Activated naive CD8-positive, alpha-beta T cell treated with anti-CD3 and anti-CD28 coated beads for 36 hours (primary cell): Measurements from ENCODE around the gene MPZ. TPM values are rescaled to one million over a fixed set of nuclear protein-coding genes. Genes with fewer than 3 reads are reported as not detected.

ENCODE experiments used
- total RNA-seq, 2 experiments: library from RNA; stranded (reverse); gene quantifications; one replicate each; pipeline ENCODE4 v1.2.3, GENCODE V29; 2021

Gene MPZ
- total RNA-seq, 2 experiments from 2014 or later = 2.9 to 3.7 TPM

Other genes with a start within 250 kb of the MPZ start
- 100 to 1,000 TPM; 146 to 157 TPM for gene ARHGAP30, start 240.1 kb downstream of the MPZ start, total RNA-seq
- gene NECTIN4, start 220.4 kb downstream of the MPZ start, total RNA-seq = under 1 TPM; 0.12 to 0.16 TPM
- gene KLHDC9, start 211.6 kb downstream of the MPZ start, total RNA-seq = under 1 TPM; 0.33 to 0.46 TPM
- gene PFDN2, start 191.9 kb downstream of the MPZ start, total RNA-seq = 100 to 1,000 TPM; 141 to 148 TPM
- 10 to 100 TPM; 34.3 to 39.3 TPM for gene NIT1, start 191.9 kb downstream of the MPZ start, total RNA-seq
- gene DEDD, start 177.3 kb downstream of the MPZ start, total RNA-seq = 10 to 100 TPM; 37.4 to 38.7 TPM
- gene UFC1, start 156.0 kb downstream of the MPZ start, total RNA-seq = 10 to 100 TPM; 89.9 to 92.8 TPM
- 10 to 100 TPM; 24.2 to 25.4 TPM for gene USP21, start 150.5 kb downstream of the MPZ start, total RNA-seq
- gene PPOX, start 143.5 kb downstream of the MPZ start, total RNA-seq = 10 to 100 TPM; 20.1 to 20.8 TPM
- gene B4GALT3, start 132.5 kb downstream of the MPZ start, total RNA-seq = 10 to 100 TPM; 49.5 to 53.9 TPM
- gene ADAMTS4, start 110.9 kb downstream of the MPZ start, total RNA-seq = 1 to 10 TPM; 2.5 to 3.8 TPM
- gene NDUFS2, start 107.6 kb downstream of the MPZ start, total RNA-seq = 10 to 100 TPM; 87.7 to 95.8 TPM
- gene FCER1G, start 94.7 kb downstream of the MPZ start, total RNA-seq = 1 to 10 TPM; 1.2 to 3.0 TPM
- gene APOA2, start 86.3 kb downstream of the MPZ start, total RNA-seq = not detected
- gene TOMM40L, start 83.9 kb downstream of the MPZ start, total RNA-seq = 10 to 100 TPM; 26.3 to 26.4 TPM
- gene NR1I3, start 71.8 kb downstream of the MPZ start, total RNA-seq = not detected
- gene PCP4L1, start 51.2 kb downstream of the MPZ start, total RNA-seq = under 1 TPM; 0.39 to 0.80 TPM
- gene SDHC, start 4.4 kb upstream of the MPZ start, total RNA-seq = 100 to 1,000 TPM; 187 to 192 TPM
- not detected for gene CFAP126, start 57.9 kb upstream of the MPZ start, total RNA-seq
- not detected for gene FCGR2A, start 195.5 kb upstream of the MPZ start, total RNA-seq
- under 1 TPM; 0.33 to 0.34 TPM for gene HSPA6, start 214.6 kb upstream of the MPZ start, total RNA-seq
- not detected for gene FCGR3A, start 239.8 kb upstream of the MPZ start, total RNA-seq